Endothelial cell of umbilical vein (primary cell): ENCODE measurements around the gene GPATCH4.

Experiments used
- CTCF ChIP-seq, 2 donors: IDR thresholded peaks; 1 replicate in 1 of 2; 2 replicates in 1 of 2; pipeline ENCODE4 v1.5.1; 2011; ENCODE audit warnings: low read length in 2 of 2, mild to moderate bottlenecking in 2 of 2, moderate library complexity in 2 of 2, control low read depth in 1 of 2, inconsistent platforms in 1 of 2, low read depth in 1 of 2; ENCODE audit not compliant: insufficient read depth in 1 of 2; ENCODE audit errors: extremely low read depth in 1 of 2
- EZH2 ChIP-seq: IDR thresholded peaks from 2 replicates; pipeline ENCODE4 v1.6.1; 2012; ENCODE audit warnings: borderline replicate concordance, low read depth, mild to moderate bottlenecking, moderate library complexity, low read length, inconsistent platforms; ENCODE audit not compliant: severe bottlenecking
- FOS ChIP-seq: IDR thresholded peaks from 2 replicates; pipeline ENCODE4 v1.6.1; 2011; ENCODE audit warnings: mild to moderate bottlenecking, low read length, moderate library complexity, borderline replicate concordance; ENCODE audit not compliant: insufficient read depth
- GATA2 ChIP-seq: IDR thresholded peaks from 2 replicates; pipeline ENCODE4 v1.7.0; 2011; ENCODE audit warnings: low read depth, mild to moderate bottlenecking, moderate library complexity, mixed read lengths, low read length; ENCODE audit not compliant: insufficient read length, insufficient read depth
- MAX ChIP-seq: IDR thresholded peaks from 2 replicates; pipeline ENCODE4 v1.6.1; 2011; ENCODE audit not compliant: insufficient read depth, insufficient read length
- MYC ChIP-seq: IDR thresholded peaks from one replicate; pipeline ENCODE4 v1.6.1; 2011; ENCODE audit warnings: mild to moderate bottlenecking, low read depth, low read length
- POLR2A ChIP-seq: IDR thresholded peaks from 2 replicates; pipeline ENCODE4 v1.6.1; 2012; ENCODE audit warnings: low read depth, mild to moderate bottlenecking, control low read depth, low read length
- POLR2AphosphoS5 ChIP-seq: IDR thresholded peaks from 2 replicates; pipeline ENCODE4 v1.6.1; 2012; ENCODE audit warnings: low read depth, mild to moderate bottlenecking, control low read depth, low read length, moderate library complexity; ENCODE audit not compliant: insufficient read depth

GRCh38 chr1:156571919-156572662 lies 29.2 kb downstream of the GPATCH4 start, which contains the start of gene IQGAP3:
- TF ChIP-seq EZH2 (no peak), CTCF (IDR thresholded peaks at IDR 0.05; ENCODE audit: extremely low read depth in 1 of 2, insufficient read depth in 1 of 2, low read depth in 1 of 2, low read length in 2 of 2) (no peak), MAX (peak; percentile 40), POLR2AphosphoS5 (peak; percentile 60), POLR2A (no peak), FOS (no peak), GATA2 (no peak), MYC (no peak)
